ENCODE data around the gene ALDH1L2.

The ALDH1L2 gene

DNA sequence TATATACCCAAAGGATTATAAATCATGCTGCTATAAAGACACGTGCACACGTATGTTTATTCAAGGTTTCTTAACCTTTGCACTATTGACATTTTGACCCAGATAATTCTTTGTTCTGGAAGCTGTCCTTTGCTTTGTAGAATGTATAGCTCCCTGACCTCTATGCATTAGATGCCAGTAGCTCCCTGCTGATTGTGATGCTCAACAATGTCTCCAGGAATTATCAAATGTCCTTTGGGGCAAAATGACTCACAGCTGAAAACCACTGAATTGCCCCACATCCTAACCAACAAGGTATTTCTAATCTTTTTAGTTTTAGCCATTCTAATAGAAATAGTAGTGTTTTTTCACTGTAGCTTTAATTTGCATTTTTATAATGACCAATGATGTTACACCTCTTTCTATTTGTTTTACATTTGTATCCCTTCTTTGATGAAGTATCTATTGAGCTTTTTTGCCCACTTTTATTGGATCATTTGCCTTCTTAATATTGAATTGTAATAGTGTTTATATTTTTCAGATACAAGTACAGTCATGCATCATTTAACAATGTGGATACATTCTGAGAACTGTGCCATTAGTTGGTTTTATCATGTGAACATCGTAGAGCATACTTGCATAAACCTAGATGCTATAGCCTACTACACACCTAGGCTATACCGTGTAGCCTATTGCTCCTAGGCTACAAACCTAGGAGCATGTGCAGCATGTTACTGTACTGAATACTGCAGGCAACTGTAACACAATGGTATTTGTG lies 108.5 kb downstream of the ALDH1L2 start:
- no peak for DNase-seq

- no peak for DNase-seq
Observed at GRCh38 chr12:104974626-104975290, 109.5 kb downstream of the ALDH1L2 start.

DNA sequence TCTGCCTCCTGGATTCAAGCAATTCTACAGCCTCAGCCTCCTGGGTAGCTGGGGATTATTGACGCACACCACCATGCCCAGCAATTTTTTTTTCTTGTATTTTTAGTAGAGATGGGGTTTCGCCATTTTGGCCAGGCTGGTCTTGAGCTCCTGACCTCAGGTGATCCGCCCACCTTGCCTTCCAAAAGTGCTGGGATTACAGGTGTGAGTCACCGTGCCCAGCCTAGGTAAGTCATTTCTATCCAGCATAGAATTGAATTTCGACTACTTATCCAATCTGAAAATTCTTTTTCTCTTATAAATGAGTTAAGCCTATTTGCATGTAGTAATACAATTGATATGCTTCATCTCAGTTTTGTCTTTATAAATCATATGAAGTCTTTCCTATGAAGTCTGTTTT lies 111.0 kb downstream of the ALDH1L2 start:
- DNase-seq: no peak

- no peak for DNase-seq
Observed at GRCh38 chr12:104971306-104971705, 113.0 kb downstream of the ALDH1L2 start.

Data from activated CD4-positive, alpha-beta T cell treated with anti-CD3 and anti-CD28 coated beads, Interleukin-2, amount 50 U/mL, for 1 hour (primary cell).